GM23248 (cell line): ENCODE results near the gene RINL. TPM values are rescaled to one million over a fixed set of nuclear protein-coding genes. Genes with fewer than 3 reads are reported as not detected.

ENCODE experiments used
- DNase-seq: peaks from one replicate; pipeline ENCODE4 v3.0.0-alpha.2; 2015
- H2AFZ ChIP-seq: fragments of 200-600 bp; sonication (generic); 2 replicates; pipeline ENCODE4 v1.6.1; 2016; ENCODE audit warnings: antibody characterized with exemption
- H3F3A ChIP-seq: fragments of 200-600 bp; sonication (generic); 2 replicates; pipeline ENCODE4 v1.6.1; 2016; ENCODE audit warnings: mild to moderate bottlenecking, antibody characterized with exemption, mixed run types; ENCODE audit not compliant: insufficient read depth
- H3K27ac ChIP-seq: fragments of 200-600 bp; sonication (generic); 2 replicates; pipeline ENCODE4 v1.5.1; 2016; ENCODE audit warnings: mild to moderate bottlenecking
- H3K27me3 ChIP-seq: fragments of 200-600 bp; sonication (generic); replicated peaks from 2 replicates; pipeline ENCODE4 v1.6.1; 2016; ENCODE audit warnings: mild to moderate bottlenecking; ENCODE audit not compliant: insufficient read depth
- H3K36me3 ChIP-seq: fragments of 200-600 bp; sonication (generic); 2 replicates; pipeline ENCODE4 v1.6.1; 2016; ENCODE audit warnings: low read depth, mild to moderate bottlenecking
- H3K4me1 ChIP-seq: fragments of 200-600 bp; sonication (generic); 2 replicates; pipeline ENCODE4 v1.6.1; 2016; ENCODE audit warnings: mild to moderate bottlenecking; ENCODE audit not compliant: insufficient read depth
- H3K4me2 ChIP-seq: fragments of 200-600 bp; sonication (generic); one replicate; pipeline ENCODE4 v1.6.1; 2016; ENCODE audit warnings: mild to moderate bottlenecking; ENCODE audit not compliant: unreplicated experiment
- H3K4me3 ChIP-seq: fragments of 200-600 bp; sonication (generic); 2 replicates; pipeline ENCODE4 v1.5.1; 2016; ENCODE audit warnings: mild to moderate bottlenecking
- H3K79me2 ChIP-seq: fragments of 200-600 bp; sonication (generic); 2 replicates; pipeline ENCODE4 v1.6.1; 2016; ENCODE audit warnings: mild to moderate bottlenecking; ENCODE audit not compliant: insufficient read depth
- H3K9ac ChIP-seq: fragments of 200-600 bp; sonication (generic); 2 replicates; pipeline ENCODE4 v1.6.1; 2016; ENCODE audit warnings: mild to moderate bottlenecking
- H3K9me2 ChIP-seq: fragments of 200-600 bp; sonication (generic); 2 replicates; pipeline ENCODE4 v1.6.1; 2016; ENCODE audit warnings: mixed run types, mild to moderate bottlenecking, moderate library complexity; ENCODE audit not compliant: insufficient read depth
- H3K9me3 ChIP-seq: fragments of 200-600 bp; sonication (generic); one replicate; pipeline ENCODE4 v1.6.1; 2017; ENCODE audit warnings: low read depth
- H4K20me1 ChIP-seq: fragments of 200-600 bp; sonication (generic); 2 replicates; pipeline ENCODE4 v1.6.0; 2016; ENCODE audit not compliant: insufficient read depth
- EZH2 ChIP-seq: fragments of 200-600 bp; sonication (generic); IDR thresholded peaks from 2 replicates; pipeline ENCODE4 v1.6.1; 2018; ENCODE audit warnings: antibody characterized with exemption, mild to moderate bottlenecking; ENCODE audit not compliant: insufficient read depth, poor library complexity, severe bottlenecking
- EZH2phosphoT487 ChIP-seq: fragments of 200-600 bp; sonication (generic); IDR thresholded peaks from 2 replicates; pipeline ENCODE4 v1.6.1; 2018; ENCODE audit warnings: antibody characterized with exemption, moderate library complexity, mild to moderate bottlenecking, low read depth; ENCODE audit not compliant: insufficient read depth
- WGBS, 2 experiments: methylation state at CpG; one replicate each; pipeline ENCODE4 v1.1.6; 2015 to 2017; ENCODE audit warnings: low lambda C conversion rate in 2 of 2, low coverage in 1 of 2; ENCODE audit errors: missing lambda C conversion rate in 2 of 2; 5-methylcytosine and 5-hydroxymethylcytosine counted together
- in situ Hi-C: fragments of 300-500 bp; cut with MboI; formaldehyde crosslinking; loops from 2 replicates; pipeline ENCODE4 v1.15.0; 2020
- polyA plus RNA-seq: library from polyadenylated mRNA; unstranded; fragments of >200 nt; fragmentation: Nextera tagmentation; extraction: Ambion mirVana; gene quantifications from 2 replicates; pipeline ENCODE4 v1.2.1, GENCODE V29; 2016
- total RNA-seq: library from RNA; depleted of rRNA; stranded (reverse); fragments of >200 nt; shearing (Covaris generic); gene quantifications from 2 replicates; pipeline ENCODE4 v1.2.3, GENCODE V29; 2014

RINL gene
- total and polyA plus RNA-seq, 2 experiments from 2014 or later: 2.0 to 5.8 TPM

GRCh38 chr19:38841180-38841766, 36.8 kb downstream of the RINL start:
- Histone ChIP-seq H3K36me3 (peaks cover 91% of the 10 kb centered on the region), H3K4me3 (no peak overlapping the region), H3K4me1 (no peaks in the 10 kb centered on the region), H3F3A (peaks cover 55% of the 10 kb centered on the region), H3K27ac (no peak overlapping the region), H3K27me3 (no peaks in the 10 kb centered on the region), H3K79me2 (peaks cover 75% of the 10 kb centered on the region), H3K4me2 (no peak overlapping the region), H3K9ac (no peak overlapping the region), H2AFZ (no peak overlapping the region), H3K9me2 (no peaks in the 10 kb centered on the region), H3K9me3 (no peaks in the 10 kb centered on the region), H4K20me1 (peaks cover 5% of the 10 kb centered on the region; the same call in 1 of the 2 replicates)
- in situ Hi-C loops: no loop called here
- WGBS, 2 experiments: 88 to 92% methylated on average over 12 of the region's 12 CpGs
- no peak for DNase-seq
- TF ChIP-seq EZH2 (no peak), EZH2phosphoT487 (no peak)

GRCh38 chr19:38840583-38840968, 37.5 kb downstream of the RINL start:
- Histone ChIP-seq H3K9me2 (no peaks in the 10 kb centered on the region), H3K4me2 (no peak overlapping the region), H3K4me3 (no peak overlapping the region), H3K27me3 (no peaks in the 10 kb centered on the region), H2AFZ (no peak overlapping the region), H4K20me1 (peaks cover 5% of the 10 kb centered on the region; the same call in 1 of the 2 replicates), H3K36me3 (peaks cover 91% of the 10 kb centered on the region), H3K79me2 (peaks cover 68% of the 10 kb centered on the region), H3K9ac (no peak overlapping the region), H3K27ac (no peak overlapping the region), H3K4me1 (peaks cover 6% of the 10 kb centered on the region; the same call in 1 of the 2 replicates), H3F3A (peaks cover 62% of the 10 kb centered on the region), H3K9me3 (no peaks in the 10 kb centered on the region)
- 95 to 96% methylated on average over 5 of the region's 5 CpGs for WGBS, 2 experiments
- in situ Hi-C loops: no loop called here
- no peak for DNase-seq
- no peak for TF ChIP-seq EZH2
- no peak for TF ChIP-seq EZH2phosphoT487

- Histone ChIP-seq H3K9ac (no peak overlapping the region), H3K9me2 (no peaks in the 10 kb centered on the region), H3K4me2 (no peak overlapping the region), H4K20me1 (peaks cover 5% of the 10 kb centered on the region; the same call in 1 of the 2 replicates), H3K9me3 (no peaks in the 10 kb centered on the region), H3K36me3 (peaks cover 86% of the 10 kb centered on the region), H3K27me3 (no peaks in the 10 kb centered on the region), H3K4me3 (no peak overlapping the region), H3F3A (peaks cover 68% of the 10 kb centered on the region), H3K79me2 (peaks cover 62% of the 10 kb centered on the region), H2AFZ (no peak overlapping the region), H3K4me1 (peaks cover 8% of the 10 kb centered on the region; the same call in 1 of the 2 replicates), H3K27ac (peak overlapping the region; percentile 35; the same call in 1 of the 2 replicates)
- TF ChIP-seq EZH2: no peak
- no peak for TF ChIP-seq EZH2phosphoT487
- peak; percentile 45 for DNase-seq
- in situ Hi-C loops: no loop called here
- 63 to 79% methylated on average over 12 to 27 of the region's 28 CpGs for WGBS, 2 experiments
Measured at GRCh38 chr19:38839816-38840582, 38.1 kb downstream of the RINL start.

GRCh38 chr19:38838986-38839761, 38.9 kb downstream of the RINL start:
- Histone ChIP-seq H3K4me1 (peaks cover 8% of the 10 kb centered on the region; the same call in 1 of the 2 replicates), H3K9me2 (no peaks in the 10 kb centered on the region), H2AFZ (no peak overlapping the region), H3K9me3 (no peaks in the 10 kb centered on the region), H4K20me1 (peaks cover 5% of the 10 kb centered on the region; the same call in 1 of the 2 replicates), H3K4me2 (no peak overlapping the region), H3K27ac (peak overlapping the region; percentile 35), H3F3A (peaks cover 76% of the 10 kb centered on the region), H3K9ac (no peak overlapping the region), H3K79me2 (peaks cover 54% of the 10 kb centered on the region), H3K36me3 (peaks cover 78% of the 10 kb centered on the region), H3K4me3 (no peak overlapping the region), H3K27me3 (no peaks in the 10 kb centered on the region)
- WGBS, 2 experiments: 89 to 91% methylated on average over 12 of the region's 12 CpGs
- DNase-seq: no peak
- TF ChIP-seq EZH2phosphoT487 (no peak), EZH2 (no peak)
- in situ Hi-C loops: no loop called here
